GM23338 (cell line): Measurements from ENCODE around the gene ASPG. TPM values are rescaled to one million over a fixed set of nuclear protein-coding genes. Genes with fewer than 3 reads are reported as not detected.

Experiments used
- ATAC-seq: fragments of 200-7000 bp; cut with Tn5 transposase; 3 replicates; pipeline ENCODE4 v1.9.1; 2020
- DNase-seq: peaks from one replicate; pipeline ENCODE4 v3.0.0-alpha.2; 2015; ENCODE audit warnings: low spot score
- H2AFZ ChIP-seq: fragments of 200-600 bp; sonication (generic); 2 replicates; pipeline ENCODE4 v1.8.0; 2016; ENCODE audit warnings: antibody characterized with exemption, mild to moderate bottlenecking, moderate library complexity
- H3F3A ChIP-seq: fragments of 200-600 bp; sonication (generic); replicated peaks from 2 replicates; pipeline ENCODE4 v1.8.0; 2017; ENCODE audit warnings: antibody characterized with exemption, mixed run types, low read depth
- H3K27ac ChIP-seq: fragments of 200-600 bp; sonication (generic); 2 replicates; pipeline ENCODE4 v1.6.1; 2016; ENCODE audit warnings: low read depth
- H3K27me3 ChIP-seq: fragments of 200-600 bp; sonication (generic); 2 replicates; pipeline ENCODE4 v1.8.0; 2016; ENCODE audit warnings: mild to moderate bottlenecking, mixed run types, moderate library complexity; ENCODE audit not compliant: insufficient read depth
- H3K36me3 ChIP-seq: fragments of 200-600 bp; sonication (generic); 2 replicates; pipeline ENCODE4 v1.8.0; 2016; ENCODE audit warnings: mild to moderate bottlenecking; ENCODE audit not compliant: insufficient read depth
- H3K4me1 ChIP-seq: fragments of 200-600 bp; sonication (generic); 2 replicates; pipeline ENCODE4 v1.8.0; 2016; ENCODE audit warnings: mild to moderate bottlenecking, moderate library complexity; ENCODE audit not compliant: insufficient read depth
- H3K4me2 ChIP-seq: fragments of 200-600 bp; sonication (generic); 2 replicates; pipeline ENCODE4 v1.7.1; 2017; ENCODE audit warnings: mixed run types
- H3K4me3 ChIP-seq: fragments of 200-600 bp; sonication (generic); 2 replicates; pipeline ENCODE4 v1.6.1; 2016; ENCODE audit warnings: mixed run types
- H3K79me2 ChIP-seq: fragments of 200-600 bp; sonication (generic); replicated peaks from 2 replicates; pipeline ENCODE4 v1.8.0; 2017; ENCODE audit warnings: mild to moderate bottlenecking; ENCODE audit not compliant: insufficient read depth
- H3K9me2 ChIP-seq: fragments of 200-600 bp; sonication (generic); 2 replicates; pipeline ENCODE4 v1.8.0; 2017; ENCODE audit not compliant: insufficient read depth
- H4K20me1 ChIP-seq: fragments of 200-600 bp; sonication (generic); replicated peaks from 2 replicates; pipeline ENCODE4 v1.8.0; 2017; ENCODE audit warnings: mild to moderate bottlenecking; ENCODE audit not compliant: insufficient read depth
- H3K27ac Mint-ChIP-seq: 2 replicates; pipeline ENCODE4 v1.8.0; 2020; ENCODE audit warnings: inconsistent platforms, mild to moderate bottlenecking, moderate library complexity, mixed read lengths
- H3K27me3 Mint-ChIP-seq: 3 replicates; pipeline ENCODE4 v1.8.0; 2022; ENCODE audit warnings: low read depth, mild to moderate bottlenecking, moderate library complexity, mixed read lengths, inconsistent platforms; ENCODE audit not compliant: insufficient read depth, poor library complexity
- H3K36me3 Mint-ChIP-seq: 3 replicates; pipeline ENCODE4 v1.8.0; 2021; ENCODE audit warnings: low read depth, mild to moderate bottlenecking, inconsistent platforms, moderate library complexity, mixed read lengths
- H3K4me1 Mint-ChIP-seq: 3 replicates; pipeline ENCODE4 v1.8.0; 2020; ENCODE audit warnings: mild to moderate bottlenecking, inconsistent platforms, mixed read lengths
- H3K4me3 Mint-ChIP-seq: 3 replicates; pipeline ENCODE4 v1.8.0; 2021; ENCODE audit warnings: moderate library complexity, mild to moderate bottlenecking, inconsistent platforms, mixed read lengths
- H3K9me3 Mint-ChIP-seq: 3 replicates; pipeline ENCODE4 v1.8.0; 2020; ENCODE audit warnings: moderate library complexity, mild to moderate bottlenecking, inconsistent platforms, mixed read lengths
- CREB1 ChIP-seq: fragments of 250-450 bp; sonication (Bioruptor Pico); IDR thresholded peaks from 2 replicates; pipeline ENCODE4 v1.5.0; 2020; ENCODE audit warnings: low read depth, mild to moderate bottlenecking, moderate library complexity
- CTCF ChIP-seq, 2 experiments: fragments of 200-600 bp in 1 of 2; sonication (generic) in 1 of 2; conservative IDR thresholded peaks; 2 replicates each; pipeline versions ENCODE4 v1.5.1 to v1.6.1; 2016 to 2017; ENCODE audit warnings: antibody characterized with exemption in 2 of 2, low read depth in 2 of 2, mild to moderate bottlenecking in 2 of 2, moderate library complexity in 1 of 2
- ETS1 ChIP-seq: IDR thresholded peaks from 2 replicates; pipeline ENCODE4 v1.6.1; 2016; ENCODE audit warnings: antibody characterized with exemption
- EZH2 ChIP-seq: fragments of 200-600 bp; sonication (generic); IDR thresholded peaks from one replicate; pipeline ENCODE4 v1.8.0; 2017; ENCODE audit warnings: antibody characterized with exemption, mild to moderate bottlenecking, low read depth; ENCODE audit not compliant: unreplicated experiment
- EZH2phosphoT487 ChIP-seq: fragments of 200-600 bp; sonication (generic); IDR thresholded peaks from one replicate; pipeline ENCODE4 v1.8.1; 2018; ENCODE audit warnings: antibody characterized with exemption; ENCODE audit not compliant: unreplicated experiment
- JUNB ChIP-seq: IDR thresholded peaks from one replicate; pipeline ENCODE4 v1.6.1; 2016; ENCODE audit warnings: antibody characterized with exemption; ENCODE audit not compliant: unreplicated experiment
- NANOG ChIP-seq: IDR thresholded peaks from 2 replicates; pipeline ENCODE4 v1.6.1; 2016; ENCODE audit warnings: antibody characterized with exemption, borderline replicate concordance
- POLR2AphosphoS5 ChIP-seq: IDR thresholded peaks from 2 replicates; pipeline ENCODE4 v1.6.1; 2016; ENCODE audit warnings: antibody characterized with exemption, low read depth
- REST ChIP-seq: IDR thresholded peaks from one replicate; pipeline ENCODE4 v1.6.1; 2018; ENCODE audit warnings: antibody characterized with exemption; ENCODE audit not compliant: unreplicated experiment
- STAT1 ChIP-seq: IDR thresholded peaks from one replicate; pipeline ENCODE4 v1.6.1; 2016; ENCODE audit warnings: antibody characterized with exemption; ENCODE audit not compliant: unreplicated experiment
- ZNF114 ChIP-seq: fragments of 250-450 bp; sonication (Bioruptor Pico); IDR thresholded peaks from 2 replicates; pipeline ENCODE4 v1.5.0; 2020; ENCODE audit warnings: mild to moderate bottlenecking, moderate library complexity
- ZNF331 ChIP-seq: fragments of 250-450 bp; sonication (Bioruptor Pico); IDR thresholded peaks from 2 replicates; pipeline ENCODE4 v1.5.0; 2020; ENCODE audit warnings: low read depth, mild to moderate bottlenecking, moderate library complexity
- ZNF462 ChIP-seq: fragments of 250-450 bp; sonication (Bioruptor Pico); IDR thresholded peaks from 2 replicates; pipeline ENCODE4 v1.5.0; 2020; ENCODE audit warnings: mild to moderate bottlenecking, moderate library complexity
- polyA plus RNA-seq: library from polyadenylated mRNA; unstranded; fragments of >200 nt; fragmentation: Nextera tagmentation; extraction: Ambion mirVana; gene quantifications from 2 replicates; pipeline ENCODE4 v1.2.1, GENCODE V29; 2016
- total RNA-seq: library from RNA; depleted of rRNA; stranded (reverse); fragments of >200 nt; shearing (Covaris generic); gene quantifications from 2 replicates; pipeline ENCODE4 v1.2.3, GENCODE V29; 2014

ASPG gene
- total and polyA plus RNA-seq, 2 experiments from 2014 or later: 0.61 to 6.2 TPM

- no peak overlapping the region for H2AFZ ChIP-seq
- H3K27ac ChIP-seq: no peak overlapping the region
- Mint-ChIP-seq H3K36me3 (no peaks in the 10 kb centered on the region), H3K4me1 (peaks cover 4% of the 10 kb centered on the region; the same call in 2 of the 3 replicates), H3K9me3 (no peaks in the 10 kb centered on the region), H3K27ac (no peak overlapping the region), H3K4me3 (no peak overlapping the region), H3K27me3 (peaks cover 25% of the 10 kb centered on the region)
- H3K79me2 ChIP-seq: no peaks in the 10 kb centered on the region
- H4K20me1 ChIP-seq: no peaks in the 10 kb centered on the region
- H3K27me3 ChIP-seq: peaks cover 22% of the 10 kb centered on the region
- no peaks in the 10 kb centered on the region for H3F3A ChIP-seq
- TF ChIP-seq CTCF (conservative IDR thresholded peaks at IDR 0.05; ENCODE audit: low read depth in 2 of 2): no peak
- TF ChIP-seq EZH2: no peak
- TF ChIP-seq STAT1: no peak
- TF ChIP-seq ZNF114: no peak
- no peak for TF ChIP-seq POLR2AphosphoS5
- TF ChIP-seq ZNF462 (CRISPR knock-in tag): no peak
- no peak for TF ChIP-seq ETS1
- no peak for TF ChIP-seq EZH2phosphoT487
- TF ChIP-seq ZNF331: no peak
- TF ChIP-seq NANOG: no peak
- no peak for TF ChIP-seq JUNB
- TF ChIP-seq REST: no peak
- no peak for TF ChIP-seq CREB1 (CRISPR knock-in tag)
- no peaks in the 10 kb centered on the region; the same call in 1 of the 2 replicates for H3K4me1 ChIP-seq
- DNase-seq: no peak
- no peak for ATAC-seq
- no peaks in the 10 kb centered on the region for H3K9me2 ChIP-seq
- H3K36me3 ChIP-seq: no peaks in the 10 kb centered on the region
- H3K4me3 ChIP-seq: no peak overlapping the region
- no peak overlapping the region for H3K4me2 ChIP-seq
Measured at GRCh38 chr14:104112609-104113571, 27.4 kb downstream of the ASPG start.
